HepG2 (cell line): ENCODE measurements around the gene HSD17B11. TPM values are rescaled to one million over a fixed set of nuclear protein-coding genes. Genes with fewer than 3 reads are reported as not detected.

ENCODE experiments used
- ARID2 ChIP-seq: sonication (generic); formaldehyde crosslinking; IDR thresholded peaks from 2 replicates; pipeline ENCODE4 v1.8.1; 2022; ENCODE audit warnings: mild to moderate bottlenecking, missing genetic modification reagents, borderline replicate concordance
- ARNTL ChIP-seq: sonication (generic); formaldehyde crosslinking; IDR thresholded peaks from 2 replicates; pipeline ENCODE4 v1.4.0; 2020; ENCODE audit warnings: mild to moderate bottlenecking, missing genetic modification reagents
- CENPBD1 ChIP-seq: sonication (generic); formaldehyde crosslinking; IDR thresholded peaks from 2 replicates; pipeline ENCODE4 v1.8.0; 2022; ENCODE audit warnings: missing genetic modification reagents, low read depth, mild to moderate bottlenecking, borderline replicate concordance
- CSRNP1 ChIP-seq: sonication (generic); formaldehyde crosslinking; IDR thresholded peaks from 2 replicates; pipeline ENCODE4 v1.8.1; 2023; ENCODE audit warnings: mild to moderate bottlenecking, missing genetic modification reagents
- HOXD1 ChIP-seq: sonication (generic); formaldehyde crosslinking; IDR thresholded peaks from 2 replicates; pipeline ENCODE4 v1.5.0; 2020; ENCODE audit warnings: missing genetic modification reagents
- KDM4B ChIP-seq: sonication (generic); formaldehyde crosslinking; IDR thresholded peaks from 2 replicates; pipeline ENCODE4 v1.4.0; 2020; ENCODE audit warnings: missing genetic modification reagents
- MBD4 ChIP-seq: IDR thresholded peaks from 2 replicates; pipeline ENCODE4 v1.6.1; 2012; ENCODE audit warnings: low read length, inconsistent platforms, borderline replicate concordance
- MXD4 ChIP-seq: IDR thresholded peaks from 2 replicates; pipeline ENCODE4 v1.6.1; 2016; ENCODE audit warnings: mild to moderate bottlenecking, missing biosample characterization, missing genetic modification reagents
- RELA ChIP-seq: sonication (generic); formaldehyde crosslinking; IDR thresholded peaks from 2 replicates; pipeline ENCODE4 v1.4.0; 2020; ENCODE audit warnings: missing genetic modification reagents
- SKIL ChIP-seq: sonication (generic); formaldehyde crosslinking; IDR thresholded peaks from 2 replicates; pipeline ENCODE4 v1.8.0; 2022; ENCODE audit warnings: missing genetic modification reagents, mild to moderate bottlenecking, moderate library complexity, borderline replicate concordance
- TFDP1 ChIP-seq: IDR thresholded peaks from 2 replicates; pipeline ENCODE4 v1.6.1; 2016; ENCODE audit warnings: missing compliant biosample characterization, missing genetic modification reagents, borderline replicate concordance
- U2AF1 ChIP-seq: fragments of 200-400 bp; formaldehyde crosslinking; optimal IDR thresholded peaks from 2 replicates; pipeline ENCODE3; 2017; ENCODE audit warnings: mild to moderate bottlenecking, low read depth, low read length
- ZBTB10 ChIP-seq: sonication (generic); formaldehyde crosslinking; IDR thresholded peaks from 2 replicates; pipeline ENCODE4 v1.4.0; 2020; ENCODE audit warnings: missing genetic modification reagents, borderline replicate concordance
- ZFAT ChIP-seq: sonication (generic); formaldehyde crosslinking; conservative IDR thresholded peaks from 2 replicates; pipeline ENCODE4 v1.8.1; 2023; ENCODE audit warnings: missing genetic modification reagents, inconsistent platforms
- ZFP36L1 ChIP-seq: sonication (generic); formaldehyde crosslinking; IDR thresholded peaks from 2 replicates; pipeline ENCODE4 v1.8.0; 2022; ENCODE audit warnings: mild to moderate bottlenecking, missing genetic modification reagents, moderate library complexity
- ZFY ChIP-seq: sonication (generic); formaldehyde crosslinking; IDR thresholded peaks from 2 replicates; pipeline ENCODE4 v1.4.0; 2020; ENCODE audit warnings: missing genetic modification reagents
- ZNF30 ChIP-seq: sonication (generic); formaldehyde crosslinking; IDR thresholded peaks from 2 replicates; pipeline ENCODE4 v1.5.0; 2020; ENCODE audit warnings: mild to moderate bottlenecking, missing genetic modification reagents
- ZNF740 ChIP-seq: sonication (generic); formaldehyde crosslinking; IDR thresholded peaks from 2 replicates; pipeline ENCODE4 v1.4.0; 2020; ENCODE audit warnings: missing genetic modification reagents
- ZNF766 ChIP-seq: sonication (generic); formaldehyde crosslinking; IDR thresholded peaks from 2 replicates; pipeline ENCODE4 v1.5.0; 2020; ENCODE audit warnings: missing genetic modification reagents, borderline replicate concordance
- ZNF891 ChIP-seq: sonication (generic); formaldehyde crosslinking; IDR thresholded peaks from 2 replicates; pipeline ENCODE4 v1.5.0; 2020; ENCODE audit warnings: mild to moderate bottlenecking, missing genetic modification reagents
- polyA plus RNA-seq, 8 experiments: library from polyadenylated mRNA; depleted of rRNA in 3 of 8; stranded (reverse) in 7 of 8; unstranded in 1 of 8; fragments of >200 nt; fragmentation: Illumina TruSeq in 4 of 8; extraction: Trizol in 4 of 8; gene quantifications; 2 replicates each; pipeline versions ENCODE4 v1.2.1 to v1.2.3, GENCODE V29; 2011 to 2016; ENCODE audit warnings: low read depth in 4 of 8, missing spikeins in 1 of 8, mixed read lengths in 1 of 8; ENCODE audit not compliant: insufficient read depth in 1 of 8
- total RNA-seq, 5 experiments: library from RNA; depleted of rRNA; stranded (reverse); fragments of >200 nt; fragmentation: Illumina TruSeq; extraction: Trizol; gene quantifications; 2 replicates each; pipeline ENCODE4 v1.2.3, GENCODE V29; 2016; ENCODE audit warnings: low read depth in 1 of 5

The HSD17B11 gene
- total and polyA plus RNA-seq, 2 of the 13 experiments (the other 11 are each of a cell fraction or from before 2014, with no cell fraction given): 121 to 158 TPM

GRCh38 chr4:87422104-87423052 lies 31.4 kb upstream of the HSD17B11 start, which contains the start of gene NUDT9 (continued):
- TF ChIP-seq TFDP1 (CRISPR knock-in tag) (peak; percentile 88; the same call in 1 of the 2 replicates), ZFP36L1 (peak; percentile 83), ZNF766 (0 out of 2 replicates have a peak, but pooled peaks have one; percentile 69), CSRNP1 (CRISPR knock-in tag) (peak; percentile 42), ZNF30 (CRISPR knock-in tag) (0 out of 2 replicates have a peak, but pooled peaks have one; percentile 1), CENPBD1 (CRISPR knock-in tag) (no peak), KDM4B (CRISPR knock-in tag) (no peak), U2AF1 (no peak), ZFY (CRISPR knock-in tag) (peak; percentile 84), HOXD1 (CRISPR knock-in tag) (peak; percentile 92), ARID2 (CRISPR knock-in tag) (0 out of 2 replicates have a peak, but pooled peaks have one; percentile 22), ZBTB10 (CRISPR knock-in tag) (peak; percentile 85; the same call in 1 of the 2 replicates), ZNF891 (CRISPR knock-in tag) (no peak; the same call in 1 of the 2 replicates), RELA (CRISPR knock-in tag) (no peak), ZNF740 (no peak), SKIL (no peak), ARNTL (CRISPR knock-in tag) (peak; percentile 89), MBD4 (no peak; the same call in 1 of the 2 replicates), MXD4 (CRISPR knock-in tag) (peak; percentile 55; the same call in 1 of the 2 replicates), ZFAT (CRISPR knock-in tag) (peak; percentile 90)
